ENCODE results near the gene REP15. TPM values are rescaled to one million over a fixed set of nuclear protein-coding genes. Genes with fewer than 3 reads are reported as not detected.
A peak's percentile ranks its signal among the peaks of the same experiment; 100 is the strongest.

The REP15 gene
- total RNA-seq, 2 experiments from 2014 or later = 0.22 TPM; not detected in 1

- H3K27ac Mint-ChIP-seq = no peak overlapping the region
- no peaks in the 10 kb centered on the region for H3K27me3 Mint-ChIP-seq
- intact Hi-C loops (cut with micrococcal nuclease) = no loop called here
- no peak for DNase-seq
- no peaks in the 10 kb centered on the region for H3K4me1 Mint-ChIP-seq (ENCODE audit: low read depth)
- H3K36me3 Mint-ChIP-seq = peaks cover 2% of the 10 kb centered on the region
- CTCF ChIA-PET = interaction anchor here (1.8 kb wide), 1 partner anchor 21 kb away, joined by 3 read pairs; no protein-coding TSS in a partner anchor
- POLR2A ChIA-PET = no interaction called here
- H3K9me3 Mint-ChIP-seq = no peaks in the 10 kb centered on the region
- H3K4me3 Mint-ChIP-seq = no peak overlapping the region
Observed at GRCh38 chr12:27673101-27673718, 23.0 kb upstream of the REP15 start.

DNA sequence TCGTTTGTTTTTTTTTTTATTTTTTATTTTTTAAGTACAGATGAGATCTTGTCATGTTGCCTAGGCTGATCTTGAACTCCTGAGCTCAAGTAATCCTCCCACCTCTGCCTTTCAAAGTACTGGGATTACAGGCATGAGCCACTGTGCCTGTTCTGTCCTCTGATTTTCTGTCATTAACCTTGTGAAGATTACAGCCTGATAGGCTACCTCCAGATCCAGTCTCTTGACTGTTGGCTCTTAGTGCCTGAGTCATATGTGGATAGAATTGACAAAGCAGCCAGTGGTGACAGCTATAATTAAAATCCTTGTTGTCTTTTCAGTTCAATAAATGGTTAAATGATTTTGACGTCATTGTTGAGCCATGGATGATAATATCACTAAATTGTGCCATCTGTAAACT, 21.3 kb upstream of the REP15 start:
- Mint-ChIP-seq H3K9me3 (no peaks in the 10 kb centered on the region), H3K27ac (no peak overlapping the region), H3K4me1 (ENCODE audit: low read depth) (no peaks in the 10 kb centered on the region), H3K4me3 (no peak overlapping the region), H3K27me3 (no peaks in the 10 kb centered on the region), H3K36me3 (no peaks in the 10 kb centered on the region)
- POLR2A ChIA-PET = no interaction called here
- intact Hi-C loops (cut with micrococcal nuclease) = no loop called here
- CTCF ChIA-PET = no interaction called here
- no peak for DNase-seq

GRCh38 chr12:27680619-27681018, 15.6 kb upstream of the REP15 start:
- Mint-ChIP-seq H3K4me1 (ENCODE audit: low read depth) (no peaks in the 10 kb centered on the region), H3K36me3 (no peaks in the 10 kb centered on the region), H3K9me3 (no peaks in the 10 kb centered on the region), H3K27me3 (no peaks in the 10 kb centered on the region), H3K27ac (no peak overlapping the region), H3K4me3 (no peak overlapping the region)
- ChIA-PET POLR2A (no interaction called here), CTCF (no interaction called here)
- no peak for DNase-seq
- intact Hi-C loops (cut with micrococcal nuclease) = no loop called here

DNA sequence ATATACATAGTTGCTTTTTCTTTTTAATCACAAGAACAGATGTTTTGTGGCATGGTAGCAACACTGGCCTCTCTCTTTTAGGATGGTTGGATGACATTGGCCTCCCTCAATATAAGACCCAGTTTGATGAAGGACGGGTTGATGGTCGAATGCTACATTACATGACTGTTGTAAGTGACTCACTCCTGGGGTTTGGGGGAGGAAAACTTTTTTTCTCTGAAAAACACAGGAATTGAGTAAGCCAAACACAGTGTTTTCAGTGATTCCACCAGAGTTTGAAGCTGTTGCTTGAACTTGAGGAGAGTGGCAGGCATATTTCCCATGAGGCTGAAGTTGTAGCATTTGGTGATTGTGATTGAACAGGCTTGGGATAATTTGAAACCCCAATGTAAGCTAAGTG, 13.7 kb upstream of the REP15 start:
- no peaks in the 10 kb centered on the region for H3K9me3 Mint-ChIP-seq
- intact Hi-C loops (cut with micrococcal nuclease) = no loop called here
- H3K4me1 Mint-ChIP-seq (ENCODE audit: low read depth) = no peaks in the 10 kb centered on the region
- ChIA-PET POLR2A (no interaction called here), CTCF (no interaction called here)
- H3K27me3 Mint-ChIP-seq = no peaks in the 10 kb centered on the region
- no peak overlapping the region for H3K4me3 Mint-ChIP-seq
- no peaks in the 10 kb centered on the region for H3K36me3 Mint-ChIP-seq
- DNase-seq = no peak
- no peak overlapping the region for H3K27ac Mint-ChIP-seq

GRCh38 chr12:27685274-27685673, 11.0 kb upstream of the REP15 start:
- H3K27ac Mint-ChIP-seq = no peak overlapping the region
- no peaks in the 10 kb centered on the region for H3K27me3 Mint-ChIP-seq
- no peaks in the 10 kb centered on the region for H3K4me1 Mint-ChIP-seq (ENCODE audit: low read depth)
- H3K9me3 Mint-ChIP-seq = no peaks in the 10 kb centered on the region
- CTCF ChIA-PET = no interaction called here
- H3K36me3 Mint-ChIP-seq = peaks cover 2% of the 10 kb centered on the region
- intact Hi-C loops (cut with micrococcal nuclease) = no loop called here
- POLR2A ChIA-PET = no interaction called here
- no peak for DNase-seq
- H3K4me3 Mint-ChIP-seq = no peak overlapping the region

- Mint-ChIP-seq H3K4me3 (no peak overlapping the region), H3K27me3 (no peaks in the 10 kb centered on the region), H3K4me1 (ENCODE audit: low read depth) (no peaks in the 10 kb centered on the region), H3K9me3 (no peaks in the 10 kb centered on the region), H3K27ac (no peak overlapping the region), H3K36me3 (peaks cover 2% of the 10 kb centered on the region)
- no peak for DNase-seq
- ChIA-PET CTCF (no interaction called here), POLR2A (no interaction called here)
- intact Hi-C loops (cut with micrococcal nuclease) = no loop called here
Observed at GRCh38 chr12:27686147-27686546, 10.1 kb upstream of the REP15 start.

GRCh38 chr12:27688671-27689070, 7.6 kb upstream of the REP15 start:
- POLR2A ChIA-PET = no interaction called here
- intact Hi-C loops (cut with micrococcal nuclease) = no loop called here
- no peaks in the 10 kb centered on the region for H3K27me3 Mint-ChIP-seq
- no peaks in the 10 kb centered on the region for H3K4me1 Mint-ChIP-seq (ENCODE audit: low read depth)
- CTCF ChIA-PET = no interaction called here
- H3K4me3 Mint-ChIP-seq = no peak overlapping the region
- DNase-seq = no peak
- no peak overlapping the region for H3K27ac Mint-ChIP-seq
- H3K36me3 Mint-ChIP-seq = peaks cover 2% of the 10 kb centered on the region
- no peaks in the 10 kb centered on the region for H3K9me3 Mint-ChIP-seq

DNA sequence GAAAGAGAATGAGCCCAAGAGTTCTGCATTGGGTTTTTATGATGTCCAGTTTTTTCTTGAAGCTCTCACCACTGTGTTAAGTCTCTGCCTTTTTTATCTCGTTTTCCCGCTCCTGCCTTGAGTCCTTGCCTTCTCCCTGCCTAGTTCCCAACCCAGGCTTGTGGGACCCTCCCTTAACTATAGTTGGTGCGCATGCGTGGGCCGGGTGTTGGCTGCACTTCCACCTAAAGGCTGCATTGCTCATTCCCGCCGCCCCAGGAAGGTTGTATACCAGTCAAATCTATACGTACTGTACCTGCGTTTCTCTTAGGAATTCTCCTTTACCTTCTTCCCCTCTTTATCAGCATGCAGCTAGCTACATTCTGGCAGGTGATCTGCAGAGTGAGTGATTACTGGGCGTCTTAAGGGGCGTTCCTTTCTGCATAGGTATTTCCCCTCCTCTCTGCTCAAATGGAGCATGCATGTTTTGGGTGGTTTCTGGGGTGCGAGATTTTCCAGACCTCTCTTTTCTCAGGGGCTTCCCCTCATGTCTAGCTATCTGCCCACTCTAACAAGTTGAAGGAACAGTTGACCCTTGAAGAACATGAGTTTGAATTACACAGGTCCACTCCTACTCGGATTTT, 6.6 kb upstream of the REP15 start:
- intact Hi-C loops (cut with micrococcal nuclease) = no loop called here
- ChIA-PET CTCF (no interaction called here), POLR2A (no interaction called here)

DNA sequence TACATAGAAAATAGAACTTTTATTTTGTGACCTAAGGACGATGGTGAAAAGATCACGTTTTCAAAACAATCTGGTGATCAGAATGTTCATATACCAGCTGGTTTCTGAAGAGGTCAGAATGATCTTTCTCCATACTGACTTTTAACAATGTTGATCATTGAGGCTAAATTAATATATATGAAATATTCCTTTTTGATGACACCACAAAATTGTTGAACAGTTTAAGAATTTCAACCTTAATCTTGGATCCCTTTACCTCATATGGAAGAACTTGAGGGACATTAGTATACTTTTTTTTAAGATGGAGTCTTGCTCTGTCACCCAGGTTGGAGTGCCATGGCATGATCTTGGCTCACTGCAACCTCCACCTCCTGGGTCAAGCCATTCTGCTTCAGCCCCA, 2.8 kb upstream of the REP15 start:
- no peak overlapping the region for H3K4me3 Mint-ChIP-seq
- ChIA-PET CTCF (interaction anchor here (1.0 kb wide), 1 partner anchor 10 kb away, joined by 3 read pairs; no protein-coding TSS in a partner anchor), POLR2A (no interaction called here)
- no peak for DNase-seq
- intact Hi-C loops (cut with micrococcal nuclease) = no loop called here
- H3K36me3 Mint-ChIP-seq = peaks cover 2% of the 10 kb centered on the region
- H3K4me1 Mint-ChIP-seq (ENCODE audit: low read depth) = no peaks in the 10 kb centered on the region
- H3K27me3 Mint-ChIP-seq = no peaks in the 10 kb centered on the region
- H3K27ac Mint-ChIP-seq = no peak overlapping the region
- H3K9me3 Mint-ChIP-seq = no peaks in the 10 kb centered on the region

More for the DNA sequence above, 6.6 kb upstream of the REP15 start:
- H3K27ac Mint-ChIP-seq = no peak overlapping the region
- H3K4me1 Mint-ChIP-seq (ENCODE audit: low read depth) = no peaks in the 10 kb centered on the region
- H3K36me3 Mint-ChIP-seq = peaks cover 2% of the 10 kb centered on the region
- H3K9me3 Mint-ChIP-seq = no peaks in the 10 kb centered on the region
- H3K4me3 Mint-ChIP-seq = no peak overlapping the region
- DNase-seq = no peak
- H3K27me3 Mint-ChIP-seq = no peaks in the 10 kb centered on the region

GRCh38 chr12:27695556-27696292, 523 bp upstream of the REP15 start:
- ChIA-PET CTCF (interaction anchor here (1.2 kb wide), 1 partner anchor 260 kb away, joined by 4 read pairs; no protein-coding TSS in a partner anchor), POLR2A (no interaction called here)
- Mint-ChIP-seq H3K36me3 (no peaks in the 10 kb centered on the region), H3K27me3 (no peaks in the 10 kb centered on the region), H3K4me3 (no peak overlapping the region), H3K27ac (no peak overlapping the region), H3K4me1 (ENCODE audit: low read depth) (no peaks in the 10 kb centered on the region), H3K9me3 (no peaks in the 10 kb centered on the region)
- intact Hi-C loops (cut with micrococcal nuclease) = no loop called here
- DNase-seq = no peak

DNA sequence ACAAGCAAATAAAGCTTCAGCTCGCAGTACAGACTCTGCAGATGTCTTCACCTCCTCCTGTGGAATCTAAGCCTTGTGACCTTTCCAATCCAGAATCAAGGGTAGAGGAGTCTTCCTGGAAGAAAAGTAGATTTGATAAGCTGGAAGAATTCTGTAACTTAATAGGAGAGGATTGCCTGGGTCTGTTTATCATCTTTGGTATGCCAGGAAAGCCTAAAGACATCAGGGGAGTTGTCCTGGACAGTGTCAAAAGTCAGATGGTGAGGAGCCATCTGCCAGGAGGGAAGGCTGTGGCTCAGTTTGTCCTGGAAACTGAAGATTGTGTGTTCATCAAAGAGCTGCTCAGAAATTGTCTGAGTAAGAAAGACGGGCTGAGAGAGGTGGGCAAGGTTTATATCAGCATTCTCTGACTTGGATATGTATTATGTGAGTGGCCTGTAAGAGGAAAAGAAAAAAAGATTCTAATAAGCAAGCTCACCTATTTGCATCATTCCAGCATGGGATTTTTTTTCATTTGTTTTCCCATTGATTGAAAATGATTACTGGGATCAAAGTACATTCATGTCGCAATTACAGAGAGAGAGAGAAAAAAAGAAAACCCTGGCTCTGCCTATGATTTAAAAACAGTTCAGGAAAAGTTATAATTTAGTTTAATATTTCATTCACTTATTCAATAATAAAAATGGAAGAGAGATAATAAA, 767 bp downstream of the REP15 start:
- H3K4me1 Mint-ChIP-seq (ENCODE audit: low read depth) = no peaks in the 10 kb centered on the region
- CTCF ChIA-PET = interaction anchor here (1.2 kb wide), 1 partner anchor 261 kb away, joined by 4 read pairs; no protein-coding TSS in a partner anchor
- no peak overlapping the region for H3K27ac Mint-ChIP-seq
- H3K9me3 Mint-ChIP-seq = no peaks in the 10 kb centered on the region
- H3K36me3 Mint-ChIP-seq = no peaks in the 10 kb centered on the region
- intact Hi-C loops (cut with micrococcal nuclease) = no loop called here
- DNase-seq = no peak
- H3K4me3 Mint-ChIP-seq = no peak overlapping the region
- POLR2A ChIA-PET = no interaction called here
- peaks cover 5% of the 10 kb centered on the region for H3K27me3 Mint-ChIP-seq

- no peak overlapping the region for H3K4me3 Mint-ChIP-seq
- H3K9me3 Mint-ChIP-seq = no peaks in the 10 kb centered on the region
- CTCF ChIA-PET = interaction anchor here (0.8 to 2.9 kb wide), 8 partner anchors 11 to 277 kb away, joined by 3 to 19 read pairs (median 4); no protein-coding TSS in a partner anchor
- H3K27me3 Mint-ChIP-seq = peaks cover 9% of the 10 kb centered on the region
- intact Hi-C loops (cut with micrococcal nuclease) = loop anchor here (1.0 to 5.0 kb wide), 5 partner anchors 52 to 689 kb away; no protein-coding TSS in a partner anchor
- H3K4me1 Mint-ChIP-seq (ENCODE audit: low read depth) = peaks cover 2% of the 10 kb centered on the region
- POLR2A ChIA-PET = interaction anchor here (0.6 kb wide), 1 partner anchor 9 kb away, joined by 3 read pairs; no protein-coding TSS in a partner anchor
- no peaks in the 10 kb centered on the region for H3K36me3 Mint-ChIP-seq
- peak; percentile 80 for DNase-seq
- no peak overlapping the region for H3K27ac Mint-ChIP-seq
Observed at GRCh38 chr12:27703720-27704452, 7.6 kb downstream of the REP15 start.

Data from activated CD4-positive, alpha-beta memory T cell treated with anti-CD3 and anti-CD28 coated beads for 36 hours (primary cell).